GM21381 (cell line): ENCODE data around the gene TTC9.

Experiments
- ATAC-seq: cut with Tn5 transposase; IDR thresholded peaks from one replicate; pipeline ENCODE4 v1.9.1; 2021; ENCODE audit warnings: mild to moderate bottlenecking, moderate library complexity; ENCODE audit not compliant: unreplicated experiment

Gene TTC9

DNA sequence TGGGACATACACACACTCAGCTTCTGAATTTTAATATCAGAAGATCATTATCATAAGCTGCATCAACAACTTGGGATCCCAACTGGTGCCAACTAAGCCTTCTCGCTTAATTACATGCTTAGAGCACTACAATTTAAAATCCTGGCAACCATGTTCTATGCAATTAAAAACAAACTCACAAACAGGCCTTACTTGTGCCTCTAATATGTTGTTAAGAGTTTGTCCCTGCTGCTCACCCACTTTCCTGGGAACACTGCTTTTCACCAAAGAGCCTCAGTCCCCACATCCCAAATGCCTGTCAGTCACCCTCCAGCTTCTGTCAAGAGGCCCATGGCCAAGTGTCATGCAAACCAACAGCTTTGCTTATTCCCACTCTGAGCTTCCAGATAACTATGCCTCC, 69.7 kb downstream of the TTC9 start:
- ATAC-seq, result no peak

DNA sequence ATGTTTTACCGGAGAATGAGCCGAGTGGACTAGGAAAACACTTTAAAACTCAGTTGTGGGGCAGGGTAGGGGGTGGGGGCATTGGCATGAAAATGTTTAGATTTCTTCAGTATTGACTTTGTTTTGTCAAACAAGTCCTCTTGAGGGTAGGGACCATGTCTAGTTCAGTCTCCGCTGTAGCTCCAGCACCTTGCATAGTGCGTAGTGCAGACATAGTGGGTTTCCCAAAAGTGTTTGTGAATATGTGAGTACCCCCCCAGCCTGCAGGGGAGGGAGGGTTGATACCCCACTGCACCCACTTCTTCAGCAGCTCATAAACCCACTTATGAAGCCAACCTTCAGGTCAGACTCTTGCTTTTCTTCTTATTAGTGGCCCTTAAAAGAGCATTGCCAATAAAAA, 71.4 kb downstream of the TTC9 start:
- ATAC-seq, result no peak

DNA sequence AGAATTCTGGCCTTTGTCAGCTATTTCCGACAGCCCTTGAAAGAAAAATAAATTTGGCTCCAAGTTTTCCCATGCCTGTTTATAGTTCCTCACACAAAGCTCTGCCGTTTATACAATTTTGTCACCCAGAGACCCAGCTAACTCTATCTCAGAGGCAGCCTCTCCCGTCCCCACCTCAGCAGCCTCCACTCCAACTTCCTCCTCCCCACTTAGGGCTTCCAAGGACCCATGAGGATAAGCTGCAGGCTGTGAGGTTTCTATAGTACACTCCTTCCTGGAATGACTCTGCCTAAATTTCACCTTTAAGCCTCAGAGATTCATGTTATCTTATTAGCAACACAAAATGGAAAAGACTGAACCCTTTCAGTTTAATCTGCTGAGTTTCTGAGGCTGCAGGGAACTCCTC, 71.8 kb downstream of the TTC9 start:
- no peak for ATAC-seq

DNA sequence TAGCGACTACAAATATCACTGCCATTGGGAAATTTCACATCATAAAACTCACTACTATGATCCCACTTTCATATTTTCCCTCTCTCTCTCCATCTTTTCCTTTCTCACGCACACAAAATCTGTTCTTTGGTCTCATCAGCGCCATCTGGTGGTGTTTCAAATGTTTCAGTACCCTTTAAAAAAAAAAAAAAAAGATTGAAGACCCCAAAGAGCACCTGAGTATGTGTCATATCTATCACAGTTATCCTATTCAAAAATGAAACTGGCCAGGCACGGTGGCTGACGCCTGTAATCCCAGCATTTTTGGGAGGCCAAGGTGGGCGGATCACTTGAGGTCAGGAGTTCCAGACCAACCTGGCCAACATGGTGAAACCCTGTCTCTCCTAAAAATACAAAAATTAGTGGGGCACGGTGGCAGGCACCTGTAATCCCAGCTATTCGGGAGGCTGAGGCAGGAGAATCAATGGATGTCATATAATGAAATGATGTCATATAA, 72.4 kb downstream of the TTC9 start:
- no peak for ATAC-seq

DNA sequence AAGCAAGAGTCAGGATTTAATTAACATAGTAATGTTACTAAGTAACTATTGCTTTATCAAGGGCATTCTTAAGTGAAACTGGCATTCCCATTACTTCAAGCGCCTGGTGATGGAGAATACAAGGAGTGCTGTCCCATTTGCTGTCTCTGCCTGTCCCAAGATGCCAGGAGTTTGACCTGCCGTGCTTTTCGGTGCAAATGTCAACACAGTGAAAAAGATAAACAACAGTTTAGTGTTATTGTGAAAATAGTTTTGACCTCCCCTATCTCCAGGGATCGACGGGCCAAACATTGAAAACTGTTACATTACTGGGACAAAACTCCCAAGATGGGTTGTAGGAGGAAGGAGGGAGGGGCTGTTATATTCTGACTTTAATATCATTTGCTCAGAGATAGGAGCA, 74.8 kb downstream of the TTC9 start:
- no peak for ATAC-seq

DNA sequence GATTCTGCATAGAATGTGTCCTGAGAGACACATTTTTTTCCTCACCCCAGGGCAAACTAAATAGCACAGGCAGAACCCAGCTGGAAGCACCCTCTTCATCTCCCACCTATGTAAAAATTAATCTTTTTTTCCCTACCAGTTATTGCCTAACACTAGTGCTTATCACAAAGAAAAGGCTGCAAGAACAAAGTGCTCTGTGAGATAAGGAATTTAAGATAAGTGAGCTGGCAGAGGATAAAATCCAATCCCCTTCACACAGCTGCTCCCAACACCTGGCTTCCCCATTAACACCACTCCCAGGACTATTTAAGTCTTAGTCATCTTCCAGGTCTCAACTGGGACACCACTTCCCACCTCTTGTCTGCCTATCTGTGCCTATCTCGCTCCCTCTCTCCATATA, 75.2 kb downstream of the TTC9 start:
- ATAC-seq, result no peak

DNA sequence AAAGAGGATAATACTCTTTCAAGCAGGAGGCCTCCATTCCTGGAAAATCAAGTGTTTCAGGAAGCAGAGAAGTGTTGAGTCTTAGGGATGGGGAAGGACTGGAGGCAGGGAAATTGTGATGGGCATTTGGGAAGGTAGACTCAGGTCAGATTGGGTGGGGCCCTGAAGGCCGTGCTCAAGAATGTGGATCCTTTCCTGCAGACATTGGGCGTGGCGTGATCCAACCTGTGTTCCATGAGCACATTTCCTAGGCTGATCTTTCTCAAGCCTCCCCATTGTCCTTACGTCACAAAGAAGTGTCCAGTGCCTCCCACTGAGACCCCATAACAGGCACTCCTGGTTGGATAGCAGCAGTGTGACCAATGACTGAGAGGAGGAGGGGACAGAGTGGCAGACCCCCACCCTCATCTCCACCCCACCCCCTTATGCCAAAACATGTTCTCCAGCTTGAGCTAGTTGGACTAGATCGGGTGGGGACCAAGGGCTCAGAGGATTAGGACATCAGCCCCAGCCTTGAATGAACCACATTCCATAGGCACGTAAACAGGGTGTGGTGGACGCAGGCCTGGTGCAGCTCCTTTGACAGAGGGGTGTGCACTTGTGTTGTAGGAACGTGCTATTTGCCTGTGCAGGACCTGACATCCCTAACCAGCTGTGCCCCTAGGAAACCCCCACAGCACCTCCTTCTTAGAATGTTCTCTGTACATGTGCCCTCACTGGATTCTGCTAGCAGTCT, 76.8 kb downstream of the TTC9 start:
- ATAC-seq, result no peak

DNA sequence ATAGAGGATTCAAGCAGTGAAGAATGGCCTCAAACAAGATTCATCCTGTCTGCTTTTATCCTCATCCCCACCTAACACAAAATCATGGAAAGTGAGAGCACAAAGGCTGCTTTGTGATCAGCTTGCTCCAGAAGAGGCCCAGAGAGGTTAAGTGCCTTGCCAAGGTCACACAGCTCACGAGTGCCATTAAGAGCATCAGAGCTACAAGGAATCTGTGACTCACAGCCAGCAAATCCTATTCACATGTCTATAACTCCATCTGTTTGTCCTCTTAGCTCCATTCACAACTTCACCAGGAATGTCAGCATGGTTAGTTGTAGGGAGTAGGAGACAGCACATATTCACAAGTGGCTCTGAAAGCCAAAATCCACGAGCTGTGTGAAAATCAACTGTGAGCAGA, 79.8 kb downstream of the TTC9 start:
- ATAC-seq, result no peak

DNA sequence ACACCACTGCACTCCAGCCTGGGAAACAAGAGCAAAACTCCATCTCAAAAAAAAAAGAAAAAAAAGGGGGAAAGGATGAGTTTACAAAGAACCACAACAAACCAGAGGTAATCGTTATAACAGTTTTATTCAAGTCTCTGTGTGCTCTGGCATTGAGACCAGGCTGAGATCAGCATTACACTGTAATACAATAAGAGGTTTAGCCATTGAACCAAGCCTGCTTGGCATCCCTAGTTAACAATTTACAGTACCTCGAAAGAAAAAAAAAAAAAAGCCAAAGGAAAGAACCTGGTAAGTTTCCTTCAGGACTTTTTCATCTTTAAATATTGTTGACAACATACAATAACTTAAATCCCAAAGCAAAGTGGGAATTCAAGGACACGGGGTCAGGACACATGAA, 80.7 kb downstream of the TTC9 start:
- no peak for ATAC-seq

DNA sequence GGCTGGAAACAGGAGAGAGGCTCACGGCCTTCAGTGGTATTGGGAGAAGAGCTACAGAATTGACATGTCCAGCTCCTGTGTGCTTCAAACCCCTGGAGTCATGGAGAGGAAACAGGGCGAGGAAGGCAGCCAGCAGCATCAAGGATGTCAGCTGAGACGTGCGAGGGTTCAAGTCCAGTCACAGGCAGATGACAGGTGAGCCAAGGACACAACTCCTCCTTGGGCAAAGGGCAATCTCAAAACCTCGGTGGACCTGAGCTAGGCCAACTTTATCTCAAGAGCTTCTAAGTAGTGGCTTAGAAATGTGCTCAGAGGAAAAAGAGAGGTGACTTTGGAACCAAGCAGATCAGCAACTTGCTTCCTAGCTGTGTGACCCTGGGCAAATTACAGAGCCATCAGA, 81.6 kb downstream of the TTC9 start:
- ATAC-seq, result no peak

DNA sequence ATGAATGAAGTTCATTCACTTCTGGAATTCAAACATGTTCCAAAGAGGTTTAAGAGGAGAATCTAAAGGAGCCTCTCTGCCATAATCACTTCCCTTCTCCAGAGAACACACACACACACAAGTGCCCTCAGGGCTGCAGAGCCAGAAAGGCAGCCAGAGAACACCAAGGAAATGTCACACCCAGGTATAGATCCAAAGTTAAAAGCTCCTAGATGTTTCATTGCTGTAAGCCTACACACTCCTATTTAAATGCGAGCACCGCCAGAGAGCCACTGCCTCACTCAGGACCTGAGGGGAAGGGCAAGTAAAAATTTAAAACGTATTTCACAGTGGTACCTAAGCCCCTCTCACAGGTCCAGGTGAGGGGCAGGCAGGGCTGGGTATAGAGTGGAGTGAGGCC, 82.4 kb downstream of the TTC9 start:
- ATAC-seq, result no peak

DNA sequence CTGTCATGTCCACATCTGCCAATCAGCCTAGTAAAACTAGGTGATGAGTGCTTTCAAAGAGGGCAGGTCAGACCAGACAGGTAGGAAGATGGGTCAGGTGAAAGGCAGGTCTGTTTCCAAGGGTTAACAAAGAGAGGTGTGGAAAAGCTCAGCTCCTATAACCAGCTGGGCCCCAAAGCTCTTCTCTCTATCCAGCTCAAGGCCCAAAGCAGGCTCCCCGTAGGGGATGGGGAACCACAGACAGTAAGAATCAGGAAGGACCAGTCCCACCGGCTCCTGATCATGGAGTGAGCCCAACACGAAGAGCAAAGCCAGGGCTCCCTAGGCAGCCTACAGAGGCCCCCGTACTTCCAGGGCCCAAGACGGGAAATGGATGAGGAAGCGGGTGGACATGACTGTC, 83.2 kb downstream of the TTC9 start:
- ATAC-seq, result no peak
